Fibroblast of lung (primary cell): ENCODE results near the gene KRTAP16-1. TPM values are rescaled to one million over a fixed set of nuclear protein-coding genes. Genes with fewer than 3 reads are reported as not detected.
"Not testable (repeated sequence)": the region's sequence is repeated elsewhere in the genome, so short reads cannot be mapped to it uniquely, and the experiment has no call there.

Source experiments
- DNase-seq, 2 donors: peaks; one replicate each; pipeline versions ENCODE4 v3.0.0 to v3.0.0-alpha.2; 2010; ENCODE audit warnings: low read depth in 2 of 2
- H2AFZ ChIP-seq: 2 replicates; pipeline ENCODE4 v1.5.1; 2012; ENCODE audit warnings: low read length, control low read depth, inconsistent platforms
- H3K27ac ChIP-seq: 2 replicates; pipeline ENCODE4 v1.5.1; 2011; ENCODE audit warnings: low read length, control low read depth; ENCODE audit not compliant: insufficient read depth
- H3K27me3 ChIP-seq: 2 replicates; pipeline ENCODE4 v1.5.1; 2011; ENCODE audit warnings: mild to moderate bottlenecking, low read length; ENCODE audit not compliant: control insufficient read depth, insufficient read depth
- H3K36me3 ChIP-seq: 2 replicates; pipeline ENCODE4 v1.5.1; 2011; ENCODE audit warnings: low read length; ENCODE audit not compliant: control insufficient read depth, insufficient read depth
- H3K4me1 ChIP-seq: 2 replicates; pipeline ENCODE4 v1.5.1; 2011; ENCODE audit warnings: low read length; ENCODE audit not compliant: control insufficient read depth, insufficient read depth; ENCODE audit errors: extremely low read depth
- H3K4me2 ChIP-seq: 2 replicates; pipeline ENCODE4 v1.5.1; 2011; ENCODE audit warnings: low read length, control low read depth; ENCODE audit not compliant: insufficient read depth; ENCODE audit errors: extremely low read depth
- H3K4me3 ChIP-seq, 4 experiments: fragments of 200-600 bp in 1 of 4; sonication (generic) in 1 of 4; replicated peaks in 1 of 4; 2 replicates each; pipeline ENCODE4 v1.5.1; 2011 to 2016; ENCODE audit warnings: low read length in 4 of 4, low read depth in 3 of 4, mild to moderate bottlenecking in 3 of 4, control low read depth in 2 of 4, inconsistent platforms in 1 of 4, mixed read lengths in 1 of 4; ENCODE audit not compliant: insufficient read depth in 1 of 4; ENCODE audit errors: control extremely low read depth in 1 of 4
- H3K79me2 ChIP-seq: 2 replicates; pipeline ENCODE4 v1.5.1; 2012; ENCODE audit warnings: mild to moderate bottlenecking, low read length, inconsistent platforms; ENCODE audit not compliant: control insufficient read depth, insufficient read depth
- H3K9ac ChIP-seq: 2 replicates; pipeline ENCODE4 v1.5.1; 2011; ENCODE audit warnings: mild to moderate bottlenecking, low read length, control low read depth; ENCODE audit not compliant: insufficient read depth
- H3K9me3 ChIP-seq: 2 replicates; pipeline ENCODE4 v1.5.1; 2012; ENCODE audit warnings: low read depth, low read length; ENCODE audit not compliant: control insufficient read depth, insufficient read depth
- H4K20me1 ChIP-seq: 2 replicates; pipeline ENCODE4 v1.5.1; 2011; ENCODE audit warnings: low read length; ENCODE audit not compliant: control insufficient read depth, insufficient read depth; ENCODE audit errors: extremely low read depth
- EZH2 ChIP-seq: IDR thresholded peaks from 2 replicates; pipeline ENCODE4 v1.5.1; 2012; ENCODE audit warnings: low read length, control low read depth, mild to moderate bottlenecking; ENCODE audit errors: missing control alignments
- polyA plus RNA-seq, 2 donors: library from polyadenylated mRNA; depleted of rRNA in 1 of 2; stranded (reverse) in 1 of 2; unstranded in 1 of 2; fragments of >200 nt; gene quantifications; 2 replicates each; pipeline ENCODE4 v1.2.1, GENCODE V29; 2011 to 2012; ENCODE audit warnings: missing spikeins in 1 of 2
- total RNA-seq: library from RNA; depleted of rRNA; stranded (reverse); fragments of >200 nt; gene quantifications from 2 replicates; pipeline ENCODE4 v1.2.1, GENCODE V29; 2014
- TF ChIP-seq, protein P1 (sequence below), 2 donors: IDR thresholded peaks in 1 of 2; conservative IDR thresholded peaks in 1 of 2; 1 replicate in 1 of 2; 2 replicates in 1 of 2; pipeline ENCODE4 v1.5.1; 2011 to 2012; ENCODE audit warnings: low read length in 2 of 2, control low read depth in 1 of 2, inconsistent platforms in 1 of 2, low read depth in 1 of 2, mild to moderate bottlenecking in 1 of 2

Gene KRTAP16-1
- total and polyA plus RNA-seq, 2 donors (not counting 1 experiment from before 2014, with no cell fraction given) = not detected

DNA sequence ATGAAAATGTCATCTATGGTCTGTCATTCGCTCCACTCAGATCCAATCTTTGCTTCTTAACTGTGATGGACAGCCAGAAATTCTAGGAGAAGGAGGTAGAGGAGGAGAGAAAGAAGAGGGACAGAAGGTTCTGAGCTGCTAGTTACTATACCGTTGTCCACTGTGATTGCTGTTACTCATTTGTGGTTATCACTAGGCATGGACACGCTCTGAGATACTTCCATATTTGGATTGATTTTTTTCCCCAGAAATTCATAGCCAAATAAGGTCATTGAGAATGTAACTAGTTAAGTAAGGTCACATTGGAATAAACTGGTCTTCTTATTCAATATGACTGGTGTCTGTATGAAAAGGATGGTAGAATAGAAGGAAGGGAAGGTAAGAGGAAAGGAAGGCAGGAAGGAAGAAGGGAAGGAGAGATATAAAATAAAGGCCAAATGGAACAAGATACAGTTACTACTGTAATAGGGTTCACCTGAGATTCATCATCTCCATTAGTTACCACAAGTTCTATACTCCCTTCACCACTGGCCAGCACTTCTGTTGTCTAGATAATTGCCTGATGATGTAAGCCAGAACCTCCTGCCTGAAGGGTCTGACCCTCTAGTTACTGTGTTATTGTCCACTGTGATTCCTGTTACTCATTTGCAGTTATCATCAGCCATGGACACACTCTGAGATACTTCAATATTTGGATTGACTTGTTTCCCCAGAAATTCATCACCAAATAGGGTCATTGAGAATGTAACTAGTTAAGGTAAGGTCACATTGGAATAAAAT, 30.7 kb downstream of the KRTAP16-1 start:
- H3K4me3 ChIP-seq = no peak overlapping the region
- H3K4me1 ChIP-seq = no peaks in the 10 kb centered on the region
- no peak for TF ChIP-seq EZH2
- TF ChIP-seq, protein P1, sequence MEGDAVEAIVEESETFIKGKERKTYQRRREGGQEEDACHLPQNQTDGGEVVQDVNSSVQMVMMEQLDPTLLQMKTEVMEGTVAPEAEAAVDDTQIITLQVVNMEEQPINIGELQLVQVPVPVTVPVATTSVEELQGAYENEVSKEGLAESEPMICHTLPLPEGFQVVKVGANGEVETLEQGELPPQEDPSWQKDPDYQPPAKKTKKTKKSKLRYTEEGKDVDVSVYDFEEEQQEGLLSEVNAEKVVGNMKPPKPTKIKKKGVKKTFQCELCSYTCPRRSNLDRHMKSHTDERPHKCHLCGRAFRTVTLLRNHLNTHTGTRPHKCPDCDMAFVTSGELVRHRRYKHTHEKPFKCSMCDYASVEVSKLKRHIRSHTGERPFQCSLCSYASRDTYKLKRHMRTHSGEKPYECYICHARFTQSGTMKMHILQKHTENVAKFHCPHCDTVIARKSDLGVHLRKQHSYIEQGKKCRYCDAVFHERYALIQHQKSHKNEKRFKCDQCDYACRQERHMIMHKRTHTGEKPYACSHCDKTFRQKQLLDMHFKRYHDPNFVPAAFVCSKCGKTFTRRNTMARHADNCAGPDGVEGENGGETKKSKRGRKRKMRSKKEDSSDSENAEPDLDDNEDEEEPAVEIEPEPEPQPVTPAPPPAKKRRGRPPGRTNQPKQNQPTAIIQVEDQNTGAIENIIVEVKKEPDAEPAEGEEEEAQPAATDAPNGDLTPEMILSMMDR (conservative IDR thresholded peaks at IDR 0.05 in 1 of 2, IDR thresholded peaks at IDR 0.05 in 1 of 2; ENCODE audit: low read depth in 1 of 2, low read length in 2 of 2) = no peak
- H3K9ac ChIP-seq = no peak overlapping the region
- H3K4me2 ChIP-seq = no peak overlapping the region
- H4K20me1 ChIP-seq = no peaks in the 10 kb centered on the region
- no peaks in the 10 kb centered on the region for H3K9me3 ChIP-seq
- H2AFZ ChIP-seq = no peak overlapping the region
- H3K27ac ChIP-seq = no peak overlapping the region
- H3K36me3 ChIP-seq = no peaks in the 10 kb centered on the region
- no peak for DNase-seq
- H3K79me2 ChIP-seq = no peaks in the 10 kb centered on the region
- H3K27me3 ChIP-seq = no peaks in the 10 kb centered on the region

DNA sequence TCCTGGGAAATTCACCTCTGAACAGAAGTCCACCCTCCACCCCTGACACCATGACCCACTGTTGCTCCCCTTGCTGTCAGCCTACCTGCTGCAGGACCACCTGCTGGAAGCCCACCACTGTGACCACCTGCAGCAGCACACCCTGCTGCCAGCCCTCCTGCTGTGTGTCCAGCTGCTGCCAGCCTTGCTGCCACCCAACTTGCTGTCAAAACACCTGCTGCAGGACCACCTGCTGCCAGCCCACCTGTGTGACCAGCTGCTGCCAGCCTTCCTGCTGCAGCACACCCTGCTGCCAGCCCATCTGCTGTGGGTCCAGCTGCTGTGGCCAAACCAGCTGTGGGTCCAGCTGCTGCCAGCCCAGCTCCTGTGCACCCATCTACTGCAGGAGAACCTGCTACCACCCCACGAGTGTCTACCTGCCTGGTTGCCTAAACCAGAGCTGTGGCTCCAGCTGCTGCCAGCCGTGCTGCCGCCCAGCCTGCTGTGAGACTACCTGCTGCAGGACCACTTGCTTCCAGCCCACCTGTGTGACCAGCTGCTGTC, 33.4 kb downstream of the KRTAP16-1 start, which contains the start of gene KRTAP9-7:
Gene KRTAP9-7 (plus strand): TSS at position 51 of the 543 bp plus-strand sequence. CDS start 0 bp downstream, at position 51.
- not testable (repeated sequence) for H4K20me1 ChIP-seq, H3K36me3 ChIP-seq

DNA sequence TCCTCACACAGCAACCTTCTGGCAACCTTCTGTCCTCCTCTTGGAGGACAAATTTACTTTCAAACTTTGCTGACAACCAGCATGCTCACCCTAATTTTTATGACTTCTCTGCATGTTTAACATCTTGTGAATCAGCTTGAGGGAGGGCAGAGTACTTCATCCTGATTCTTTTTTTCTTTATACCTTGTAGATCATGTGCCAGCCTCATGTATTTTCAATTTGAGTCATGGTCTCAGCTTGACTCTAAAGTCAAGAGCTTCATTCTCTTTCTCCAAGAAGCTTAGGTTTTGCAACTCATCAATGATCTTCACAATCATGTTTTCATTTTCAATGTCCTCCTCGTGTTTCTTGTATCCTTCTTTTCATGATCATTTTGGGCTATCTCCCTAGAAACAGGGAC, 37.3 kb downstream of the KRTAP16-1 start:
- H3K79me2 ChIP-seq = no peaks in the 10 kb centered on the region
- TF ChIP-seq, protein P1 (conservative IDR thresholded peaks at IDR 0.05 in 1 of 2, IDR thresholded peaks at IDR 0.05 in 1 of 2; ENCODE audit: low read depth in 1 of 2, low read length in 2 of 2) = no peak
- TF ChIP-seq EZH2 = no peak
- DNase-seq = no peak

More for the DNA sequence above, 33.4 kb downstream of the KRTAP16-1 start, which contains the start of gene KRTAP9-7:
- H3K79me2 ChIP-seq, H3K9ac ChIP-seq, DNase-seq, H3K4me1 ChIP-seq, H3K9me3 ChIP-seq, H3K4me2 ChIP-seq, H3K4me3 ChIP-seq, H3K27me3 ChIP-seq, H3K27ac ChIP-seq, H2AFZ ChIP-seq: not testable (repeated sequence)

DNA sequence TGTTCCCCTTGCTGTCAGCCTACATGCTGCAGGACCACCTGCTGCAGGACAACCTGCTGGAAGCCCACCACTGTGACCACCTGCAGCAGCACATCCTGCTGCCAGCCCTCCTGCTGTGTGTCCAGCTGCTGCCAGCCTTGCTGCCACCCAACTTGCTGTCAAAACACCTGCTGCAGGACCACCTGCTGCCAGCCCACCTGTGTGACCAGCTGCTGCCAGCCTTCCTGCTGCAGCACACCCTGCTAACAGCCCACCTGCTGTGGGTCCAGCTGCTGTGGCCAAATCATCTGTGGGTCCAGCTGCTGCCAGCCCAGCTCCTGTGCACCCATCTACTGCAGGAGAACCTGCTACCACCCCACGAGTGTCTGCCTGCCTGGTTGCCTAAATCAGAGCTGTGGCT, 37.8 kb downstream of the KRTAP16-1 start:
- H2AFZ ChIP-seq, H3K4me1 ChIP-seq, H3K79me2 ChIP-seq, H3K9me3 ChIP-seq, H3K27ac ChIP-seq, DNase-seq, H3K36me3 ChIP-seq, H3K4me2 ChIP-seq, H3K4me3 ChIP-seq, H4K20me1 ChIP-seq, H3K9ac ChIP-seq, H3K27me3 ChIP-seq: not testable (repeated sequence)

More for the DNA sequence above, 37.3 kb downstream of the KRTAP16-1 start:
- no peak overlapping the region for H3K9ac ChIP-seq
- H2AFZ ChIP-seq = no peak overlapping the region
- no peaks in the 10 kb centered on the region for H4K20me1 ChIP-seq
- no peaks in the 10 kb centered on the region for H3K9me3 ChIP-seq
- no peak overlapping the region for H3K27ac ChIP-seq
- H3K4me3 ChIP-seq = no peak overlapping the region
- no peaks in the 10 kb centered on the region for H3K27me3 ChIP-seq
- H3K36me3 ChIP-seq = no peaks in the 10 kb centered on the region
- H3K4me2 ChIP-seq = no peak overlapping the region
- no peaks in the 10 kb centered on the region for H3K4me1 ChIP-seq
